Naive thymus-derived CD4-positive, alpha-beta T cell (primary cell): ENCODE measurements around the gene MAP3K2. TPM values are rescaled to one million over a fixed set of nuclear protein-coding genes. Genes with fewer than 3 reads are reported as not detected.
"Not testable (repeated sequence)": the region's sequence is repeated elsewhere in the genome, so short reads cannot be mapped to it uniquely, and the experiment has no call there.

Experiments
- ATAC-seq: fragments of 150-1000 bp; cut with Tn5 transposase; 2 replicates; pipeline ENCODE4 v1.10.0; 2021; ENCODE audit warnings: mild to moderate bottlenecking, moderate library complexity
- CTCF ChIA-PET: fragments of 350-600 bp; sonication (Branson Sonifier 250); formaldehyde crosslinking; loops from one replicate; lab custom pipeline; 2021; ENCODE audit warnings: antibody characterized with exemption; lab: Charles Lee
- POLR2A ChIA-PET: fragments of 350-600 bp; sonication (Branson Sonifier 250); formaldehyde crosslinking; loops from one replicate; lab custom pipeline; 2021; ENCODE audit warnings: antibody characterized with exemption, inconsistent platforms; lab: Charles Lee
- DNase-seq, 9 donors: peaks; one replicate each; pipeline versions ENCODE4 v3.0.0 to v3.0.0-alpha.2; 2020 to 2022; ENCODE audit warnings: mixed read lengths in 1 of 9
- H3K27ac ChIP-seq: one replicate; pipeline ENCODE4 v1.7.0; 2013; ENCODE audit warnings: mild to moderate bottlenecking, low read depth, low read length, moderate library complexity
- H3K27me3 ChIP-seq, 2 donors: one replicate each; pipeline ENCODE4 v1.7.0; 2013; ENCODE audit warnings: low read length in 2 of 2, mild to moderate bottlenecking in 2 of 2, moderate library complexity in 2 of 2; ENCODE audit not compliant: control insufficient read depth in 2 of 2, insufficient read depth in 2 of 2
- H3K36me3 ChIP-seq, 3 experiments: 1 replicate in 2 of 3; 2 replicates in 1 of 3; pipeline ENCODE4 v1.7.0; 2013; ENCODE audit warnings: low read length in 3 of 3, mild to moderate bottlenecking in 3 of 3, moderate library complexity in 1 of 3; ENCODE audit not compliant: insufficient read depth in 3 of 3, control insufficient read depth in 2 of 3
- H3K4me1 ChIP-seq, 2 donors: one replicate each; pipeline ENCODE4 v1.7.0; 2013; ENCODE audit warnings: low read length in 2 of 2, mild to moderate bottlenecking in 2 of 2, moderate library complexity in 1 of 2; ENCODE audit not compliant: control insufficient read depth in 2 of 2, insufficient read depth in 2 of 2
- H3K4me3 ChIP-seq: 2 replicates; pipeline ENCODE4 v1.7.0; 2013; ENCODE audit warnings: mild to moderate bottlenecking, low read length
- H3K9me3 ChIP-seq, 3 experiments: 1 replicate in 2 of 3; 2 replicates in 1 of 3; pipeline ENCODE4 v1.7.0; 2013; ENCODE audit warnings: low read length in 3 of 3; ENCODE audit not compliant: control insufficient read depth in 2 of 3
- H3K27ac Mint-ChIP-seq, 9 donors: one replicate each; pipeline ENCODE4 v1.8.0; 2020 to 2022; ENCODE audit warnings: mixed read lengths in 9 of 9, mild to moderate bottlenecking in 8 of 9, moderate library complexity in 5 of 9, inconsistent platforms in 2 of 9
- H3K27me3 Mint-ChIP-seq, 5 donors: one replicate each; pipeline ENCODE4 v1.8.0; 2021 to 2022; ENCODE audit warnings: mixed read lengths in 5 of 5, mild to moderate bottlenecking in 1 of 5
- H3K36me3 Mint-ChIP-seq, 5 donors: one replicate each; pipeline ENCODE4 v1.8.0; 2020 to 2022; ENCODE audit warnings: mixed read lengths in 5 of 5, mild to moderate bottlenecking in 3 of 5, inconsistent platforms in 1 of 5
- H3K4me1 Mint-ChIP-seq, 7 donors: one replicate each; pipeline ENCODE4 v1.8.0; 2020 to 2022; ENCODE audit warnings: mixed read lengths in 7 of 7, mild to moderate bottlenecking in 3 of 7, inconsistent platforms in 1 of 7
- H3K4me3 Mint-ChIP-seq, 10 donors: one replicate each; pipeline ENCODE4 v1.8.0; 2020 to 2022; ENCODE audit warnings: mild to moderate bottlenecking in 10 of 10, mixed read lengths in 10 of 10, moderate library complexity in 6 of 10, inconsistent platforms in 2 of 10
- H3K9me3 Mint-ChIP-seq, 11 donors: one replicate each; pipeline ENCODE4 v1.8.0; 2020 to 2022; ENCODE audit warnings: mixed read lengths in 11 of 11, mild to moderate bottlenecking in 4 of 11, inconsistent platforms in 1 of 11, moderate library complexity in 1 of 11
- intact Hi-C, 2 donors: fragments of 100-400 bp; cut with micrococcal nuclease; formaldehyde crosslinking; loops; one replicate each; pipeline ENCODE4 v1.15.1; 2023
- polyA plus RNA-seq, 2 donors: library from polyadenylated mRNA; unstranded; fragments of 300-500 nt; fragmentation: Illumina TruSeq; gene quantifications; one replicate each; pipeline ENCODE4 v1.2.3, GENCODE V29; 2021
- total RNA-seq, 6 experiments: library from RNA in 5 of 6; stranded (reverse) in 5 of 6; gene quantifications; 1 replicate in 5 of 6; 2 replicates in 1 of 6; pipeline ENCODE4 v1.2.3 and lab custom pipeline; 2021 to 2026

The MAP3K2 gene
- total and polyA plus RNA-seq, 7 experiments from 2014 or later = 41.3 to 111 (median 81.3) TPM

DNA sequence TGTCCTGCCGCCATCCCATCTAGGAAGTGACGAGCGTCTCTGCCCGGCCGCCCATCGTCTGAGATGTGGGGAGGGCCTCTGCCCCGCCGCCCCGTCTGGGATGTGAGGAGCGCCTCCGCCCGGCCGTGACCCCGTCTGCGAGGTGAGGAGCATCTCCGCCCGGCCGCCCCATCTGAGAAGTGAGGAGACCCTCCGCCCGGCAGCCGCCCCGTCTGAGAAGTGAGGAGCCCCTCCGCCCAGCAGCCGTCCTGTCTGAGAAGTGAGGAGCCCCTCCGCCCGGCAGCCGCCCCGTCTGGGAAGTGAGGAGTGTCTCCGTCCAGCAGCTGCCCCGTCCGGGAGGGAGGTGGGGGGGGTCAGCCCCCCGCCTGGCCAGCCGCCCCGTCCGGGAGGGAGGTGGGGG is 34.6 kb downstream of the MAP3K2 start:
- peaks cover 2 to 20% (median 8%) of the 10 kb centered on the region in 5 donors for H3K36me3 Mint-ChIP-seq
- CTCF ChIA-PET, POLR2A ChIA-PET, DNase-seq, ATAC-seq, H3K9me3 ChIP-seq, H3K4me3 Mint-ChIP-seq, H3K27me3 Mint-ChIP-seq, intact Hi-C loops, H3K36me3 ChIP-seq, H3K27ac ChIP-seq, H3K9me3 Mint-ChIP-seq, H3K27me3 ChIP-seq, H3K4me3 ChIP-seq, H3K27ac Mint-ChIP-seq: not testable (repeated sequence)
- peaks cover 0 to 12% of the 10 kb centered on the region in 2 donors for H3K4me1 ChIP-seq
- H3K4me1 Mint-ChIP-seq = peaks cover 24 to 82% (median 74%) of the 10 kb centered on the region in 7 donors

DNA sequence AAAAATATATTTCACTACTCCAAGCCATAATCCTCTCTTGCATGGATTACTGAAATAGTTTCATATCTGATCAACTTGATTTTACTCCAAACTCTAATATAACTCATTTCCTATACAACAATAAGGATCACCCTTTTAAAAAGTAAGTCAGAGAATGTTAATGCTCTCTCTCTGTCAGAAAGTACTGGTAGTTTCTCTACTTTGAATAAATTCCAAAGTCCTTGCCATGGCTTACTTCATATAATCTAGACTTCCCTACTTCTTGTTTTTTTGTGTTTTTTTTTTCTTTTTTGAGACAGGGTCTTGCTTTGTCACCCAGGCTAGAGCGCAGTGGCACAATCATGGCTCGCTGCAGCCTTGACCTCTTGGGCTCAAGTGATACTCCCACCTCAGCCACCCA is 36.2 kb downstream of the MAP3K2 start:
- Histone ChIP-seq H3K4me3 (no peak overlapping the region), H3K9me3 (no peaks in the 10 kb centered on the region), H3K27me3 (no peaks in the 10 kb centered on the region), H3K27ac (no peak overlapping the region), H3K36me3 (no peaks in the 10 kb centered on the region), H3K4me1 (peaks cover 4 to 12% of the 10 kb centered on the region in 2 donors)
- no peak for DNase-seq
- peak overlapping the region in 3 of 10 donors; percentile 4 to 47 (median 26) for H3K4me3 Mint-ChIP-seq
- CTCF ChIA-PET = no interaction called here
- intact Hi-C loops = no loop called here
- peaks cover 2 to 17% (median 6%) of the 10 kb centered on the region in 5 donors for H3K36me3 Mint-ChIP-seq
- H3K4me1 Mint-ChIP-seq = peaks cover 25 to 81% (median 73%) of the 10 kb centered on the region in 7 donors
- H3K27ac Mint-ChIP-seq = no peak overlapping the region
- POLR2A ChIA-PET = interaction anchor here (1.0 kb wide), 1 partner anchor 177 kb away, joined by 3 read pairs; no protein-coding TSS in a partner anchor
- no peaks in the 10 kb centered on the region for H3K27me3 Mint-ChIP-seq
- no peak for ATAC-seq
- no peaks in the 10 kb centered on the region for H3K9me3 Mint-ChIP-seq

DNA sequence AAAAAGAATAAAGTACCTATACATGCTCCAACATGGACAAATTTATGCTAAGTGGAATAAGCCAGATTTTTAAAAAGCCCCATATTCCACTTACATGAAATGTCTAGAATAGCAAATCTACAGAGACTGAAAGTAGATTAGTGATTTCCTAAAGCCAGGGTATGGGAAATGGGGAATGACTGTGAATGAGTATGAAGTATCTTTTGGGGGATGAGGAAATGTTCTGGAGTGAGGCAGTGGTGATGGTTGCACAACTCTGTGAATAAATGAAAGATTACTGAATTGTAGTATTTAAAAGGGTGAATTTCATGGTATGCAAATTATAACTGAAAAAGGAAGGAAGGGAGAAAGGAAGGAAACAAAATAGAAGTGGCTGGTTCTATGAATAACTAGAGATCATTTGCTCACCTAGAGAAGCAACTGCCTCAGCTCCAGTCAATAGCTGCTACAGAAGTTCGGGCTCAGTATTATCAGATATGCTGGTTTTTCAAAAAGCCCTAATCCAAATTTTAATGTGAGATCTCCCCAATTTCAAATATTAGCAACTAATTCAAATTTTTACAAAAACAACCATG is 39.3 kb downstream of the MAP3K2 start:
- peaks cover 15 to 85% (median 73%) of the 10 kb centered on the region in 7 donors for H3K4me1 Mint-ChIP-seq
- peak overlapping the region in 4 of 10 donors; percentile 8 to 55 (median 14) for H3K4me3 Mint-ChIP-seq
- POLR2A ChIA-PET = no interaction called here

DNA sequence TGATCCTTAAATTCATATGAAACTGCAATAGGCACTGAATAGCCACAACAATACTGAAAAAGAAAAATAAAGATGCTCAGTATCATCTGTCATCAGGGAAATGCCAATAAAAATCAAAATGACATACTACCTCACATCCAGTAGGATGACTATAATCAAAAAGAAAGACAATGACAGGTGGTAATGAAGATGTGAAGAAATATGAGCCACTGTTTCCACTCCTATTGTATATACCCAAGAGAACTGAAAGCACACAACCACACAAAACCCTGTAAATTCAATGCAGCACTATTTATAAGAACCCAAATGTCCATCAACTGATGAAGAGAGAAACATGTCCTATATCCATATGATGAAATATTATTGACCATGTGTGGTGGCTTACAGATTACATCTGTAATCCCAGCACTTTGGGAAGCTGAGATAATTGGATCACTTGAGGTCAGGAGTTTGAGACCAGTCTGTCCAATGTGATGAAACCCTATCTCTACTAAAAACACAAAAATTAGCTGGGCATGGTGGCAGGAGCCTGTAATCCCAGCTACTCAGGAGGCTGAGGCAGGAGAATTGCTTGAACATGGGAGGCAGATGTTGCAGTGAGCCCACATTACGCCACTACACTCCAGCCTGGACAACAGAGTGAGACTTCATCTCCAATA is 39.9 kb downstream of the MAP3K2 start:
- Mint-ChIP-seq H3K27ac (peak overlapping the region in 1 of 9 donors; percentile 46), H3K27me3 (no peaks in the 10 kb centered on the region), H3K4me1 (peaks cover 15 to 85% (median 73%) of the 10 kb centered on the region in 7 donors), H3K9me3 (peaks cover 0 to 8% (median 0%) of the 10 kb centered on the region in 11 donors), H3K4me3 (peak overlapping the region in 4 of 10 donors; percentile 4 to 27 (median 21)), H3K36me3 (peaks cover 4 to 23% (median 15%) of the 10 kb centered on the region in 5 donors)
- peaks cover 7 to 10% of the 10 kb centered on the region in 2 donors for H3K4me1 ChIP-seq
- H3K36me3 ChIP-seq = no peaks in the 10 kb centered on the region
- ChIA-PET POLR2A (interaction anchor here (0.5 kb wide), 1 partner anchor 264 kb away, joined by 3 read pairs; no protein-coding TSS in a partner anchor), CTCF (no interaction called here)
- H3K4me3 ChIP-seq = no peak overlapping the region
- no peaks in the 10 kb centered on the region for H3K9me3 ChIP-seq
- intact Hi-C loops = no loop called here
- DNase-seq = no peak
- ATAC-seq = no peak
- H3K27ac ChIP-seq = no peak overlapping the region
- no peaks in the 10 kb centered on the region for H3K27me3 ChIP-seq

More for the DNA sequence above, 39.3 kb downstream of the MAP3K2 start:
- H3K36me3 ChIP-seq = no peaks in the 10 kb centered on the region
- H3K27ac ChIP-seq = no peak overlapping the region
- Mint-ChIP-seq H3K27me3 (no peaks in the 10 kb centered on the region), H3K27ac (peak overlapping the region in 1 of 9 donors; percentile 1), H3K9me3 (peaks cover 0 to 8% (median 0%) of the 10 kb centered on the region in 11 donors), H3K36me3 (peaks cover 4 to 23% (median 15%) of the 10 kb centered on the region in 5 donors)
- peaks cover 7 to 10% of the 10 kb centered on the region in 2 donors for H3K4me1 ChIP-seq
- DNase-seq = no peak
- no peak for ATAC-seq
- H3K27me3 ChIP-seq = no peaks in the 10 kb centered on the region
- H3K4me3 ChIP-seq = no peak overlapping the region
- CTCF ChIA-PET = no interaction called here
- intact Hi-C loops = no loop called here
- no peaks in the 10 kb centered on the region for H3K9me3 ChIP-seq

DNA sequence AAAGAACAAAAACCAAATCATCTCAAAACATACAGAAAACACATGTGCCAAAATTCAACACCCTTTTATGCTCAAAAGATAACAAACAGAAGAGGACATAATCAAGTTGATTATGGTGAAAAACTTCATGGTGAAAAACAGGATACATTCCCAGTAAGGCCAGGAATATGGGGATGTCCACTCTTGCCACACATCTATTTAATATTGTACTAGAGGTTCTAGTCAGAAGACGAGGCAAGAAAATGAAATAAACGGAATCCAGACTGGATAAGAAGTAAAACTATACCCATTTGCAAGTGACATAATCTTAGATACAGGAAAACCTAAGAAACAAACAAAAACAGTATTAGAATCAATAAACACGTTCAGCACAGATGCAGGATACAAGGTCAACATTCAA is 40.8 kb downstream of the MAP3K2 start:
- ChIA-PET CTCF (no interaction called here), POLR2A (no interaction called here)
- H3K4me1 Mint-ChIP-seq = peaks cover 15 to 83% (median 68%) of the 10 kb centered on the region in 7 donors
- no peaks in the 10 kb centered on the region for H3K27me3 Mint-ChIP-seq
- peak overlapping the region in 1 of 10 donors; percentile 29 for H3K4me3 Mint-ChIP-seq
- Histone ChIP-seq H3K4me3 (no peak overlapping the region), H3K36me3 (peaks cover 0 to 6% (median 0%) of the 10 kb centered on the region in 3 experiments), H3K4me1 (peaks cover 7 to 10% of the 10 kb centered on the region in 2 donors), H3K9me3 (no peaks in the 10 kb centered on the region), H3K27me3 (no peaks in the 10 kb centered on the region), H3K27ac (no peak overlapping the region)
- peaks cover 0 to 8% (median 0%) of the 10 kb centered on the region in 11 donors for H3K9me3 Mint-ChIP-seq
- no peak for DNase-seq
- intact Hi-C loops = no loop called here
- peaks cover 0 to 26% (median 16%) of the 10 kb centered on the region in 5 donors for H3K36me3 Mint-ChIP-seq
- ATAC-seq = no peak
- no peak overlapping the region for H3K27ac Mint-ChIP-seq

DNA sequence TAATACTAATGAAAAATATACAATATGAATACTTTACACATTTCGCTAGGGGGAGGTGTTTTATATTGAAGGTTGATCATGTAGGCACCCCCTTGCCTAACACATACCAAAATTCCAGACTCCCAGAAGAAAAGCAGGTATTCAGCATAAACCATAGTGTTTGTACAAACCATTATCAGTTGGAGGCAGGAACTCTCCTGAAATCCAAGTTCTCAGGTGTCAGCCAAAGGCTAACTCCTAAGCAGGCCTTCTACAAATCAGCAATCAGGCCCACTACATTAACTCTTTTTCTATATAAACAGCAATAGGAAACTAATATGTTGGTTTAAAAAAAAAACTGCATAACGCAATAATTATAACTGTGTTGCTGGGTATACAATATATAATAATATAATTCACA is 44.5 kb downstream of the MAP3K2 start:
- ATAC-seq = no peak
- H3K27me3 ChIP-seq = no peaks in the 10 kb centered on the region
- Mint-ChIP-seq H3K4me1 (peaks cover 7 to 49% (median 39%) of the 10 kb centered on the region in 7 donors), H3K36me3 (peaks cover 3 to 34% (median 20%) of the 10 kb centered on the region in 5 donors), H3K27me3 (no peaks in the 10 kb centered on the region), H3K9me3 (peaks cover 0 to 8% (median 0%) of the 10 kb centered on the region in 11 donors), H3K4me3 (no peak overlapping the region), H3K27ac (peak overlapping the region in 1 of 9 donors; percentile 22)
- no peak overlapping the region for H3K27ac ChIP-seq
- peaks cover 0 to 10% of the 10 kb centered on the region in 2 donors for H3K4me1 ChIP-seq
- H3K9me3 ChIP-seq = no peaks in the 10 kb centered on the region
- ChIA-PET CTCF (no interaction called here), POLR2A (no interaction called here)
- H3K4me3 ChIP-seq = no peak overlapping the region
- intact Hi-C loops = no loop called here
- DNase-seq = no peak
- H3K36me3 ChIP-seq = peaks cover 0 to 12% (median 0%) of the 10 kb centered on the region in 3 experiments
